CD4-positive, alpha-beta T cell treated with Interferon gamma for 1 hour (primary cell): ENCODE results near the gene SLC44A1.
"Not testable (repeated sequence)": the region's sequence is repeated elsewhere in the genome, so short reads cannot be mapped to it uniquely, and the experiment has no call there.

Experiments used
- DNase-seq: peaks from one replicate; pipeline ENCODE4 v3.0.0-alpha.2; 2020

The SLC44A1 gene

GRCh38 chr9:105243015-105243686, 1.3 kb upstream of the SLC44A1 start:
- DNase-seq: no peak

- DNase-seq: no peak
These were observed 230 bp downstream of the SLC44A1 start for GRCh38 chr9:105244734-105245028.

- DNase-seq: peak; percentile 51
These were observed 809 bp downstream of the SLC44A1 start for GRCh38 chr9:105245029-105245890.

- DNase-seq: no peak
These were observed 1.4 kb downstream of the SLC44A1 start for GRCh38 chr9:105245891-105246161.

GRCh38 chr9:105246656-105247173, 2.3 kb downstream of the SLC44A1 start:
- no peak for DNase-seq

- DNase-seq: no peak
These were observed 4.2 kb downstream of the SLC44A1 start for GRCh38 chr9:105248691-105249090.

GRCh38 chr9:105251133-105251532, 6.7 kb downstream of the SLC44A1 start:
- no peak for DNase-seq

GRCh38 chr9:105251733-105252404, 7.4 kb downstream of the SLC44A1 start:
- no peak for DNase-seq

- DNase-seq: no peak
These were observed 7.9 kb downstream of the SLC44A1 start for GRCh38 chr9:105252405-105252756.

GRCh38 chr9:105254226-105254625, 9.8 kb downstream of the SLC44A1 start:
- DNase-seq: no peak

- DNase-seq: no peak
These were observed 11.0 kb downstream of the SLC44A1 start for GRCh38 chr9:105255421-105255820.

- DNase-seq: not testable (repeated sequence)
These were observed 12.1 kb downstream of the SLC44A1 start for GRCh38 chr9:105256569-105256968.

GRCh38 chr9:105257809-105258208, 13.4 kb downstream of the SLC44A1 start:
- no peak for DNase-seq

GRCh38 chr9:105258225-105258737, 13.8 kb downstream of the SLC44A1 start:
- no peak for DNase-seq

- no peak for DNase-seq
These were observed 14.8 kb downstream of the SLC44A1 start for GRCh38 chr9:105259274-105259673.

- no peak for DNase-seq
These were observed 15.5 kb downstream of the SLC44A1 start for GRCh38 chr9:105259731-105260612.

- no peak for DNase-seq
These were observed 18.0 kb downstream of the SLC44A1 start for GRCh38 chr9:105262497-105262896.

- DNase-seq: no peak
These were observed 19.9 kb downstream of the SLC44A1 start for GRCh38 chr9:105264380-105264779.

GRCh38 chr9:105268254-105268653, 23.8 kb downstream of the SLC44A1 start:
- not testable (repeated sequence) for DNase-seq

- DNase-seq: no peak
These were observed 25.1 kb downstream of the SLC44A1 start for GRCh38 chr9:105269593-105269992.

GRCh38 chr9:105270711-105271110, 26.3 kb downstream of the SLC44A1 start:
- DNase-seq: no peak

- DNase-seq: no peak
These were observed 29.3 kb downstream of the SLC44A1 start for GRCh38 chr9:105273731-105274130.

- DNase-seq: no peak
These were observed 30.7 kb downstream of the SLC44A1 start for GRCh38 chr9:105275111-105275510.
